Esophagus muscularis mucosa (tissue), 4 donors: ENCODE data around the gene RRM1.

Source experiments
- CTCF ChIP-seq, 3 experiments: fragments of 200-600 bp in 2 of 3; fragments of 450-650 bp in 1 of 3; sonication (generic) in 2 of 3; IDR thresholded peaks; one replicate each; pipeline ENCODE4 v1.5.1; 2017 to 2019; ENCODE audit warnings: antibody characterized with exemption in 3 of 3, mild to moderate bottlenecking in 2 of 3, moderate library complexity in 1 of 3
- EP300 ChIP-seq: sonication (generic); formaldehyde crosslinking; IDR thresholded peaks from one replicate; pipeline ENCODE4 v1.6.1; 2017; ENCODE audit warnings: antibody characterized with exemption
- POLR2A ChIP-seq: fragments of 450-650 bp; IDR thresholded peaks from one replicate; pipeline ENCODE4 v1.6.1; 2017; ENCODE audit warnings: antibody characterized with exemption, moderate library complexity, mild to moderate bottlenecking, low read depth
- POLR2AphosphoS5 ChIP-seq, 2 donors: sonication (generic); formaldehyde crosslinking; IDR thresholded peaks; one replicate each; pipeline ENCODE4 v1.6.1; 2017; ENCODE audit warnings: antibody characterized with exemption in 2 of 2

DNA sequence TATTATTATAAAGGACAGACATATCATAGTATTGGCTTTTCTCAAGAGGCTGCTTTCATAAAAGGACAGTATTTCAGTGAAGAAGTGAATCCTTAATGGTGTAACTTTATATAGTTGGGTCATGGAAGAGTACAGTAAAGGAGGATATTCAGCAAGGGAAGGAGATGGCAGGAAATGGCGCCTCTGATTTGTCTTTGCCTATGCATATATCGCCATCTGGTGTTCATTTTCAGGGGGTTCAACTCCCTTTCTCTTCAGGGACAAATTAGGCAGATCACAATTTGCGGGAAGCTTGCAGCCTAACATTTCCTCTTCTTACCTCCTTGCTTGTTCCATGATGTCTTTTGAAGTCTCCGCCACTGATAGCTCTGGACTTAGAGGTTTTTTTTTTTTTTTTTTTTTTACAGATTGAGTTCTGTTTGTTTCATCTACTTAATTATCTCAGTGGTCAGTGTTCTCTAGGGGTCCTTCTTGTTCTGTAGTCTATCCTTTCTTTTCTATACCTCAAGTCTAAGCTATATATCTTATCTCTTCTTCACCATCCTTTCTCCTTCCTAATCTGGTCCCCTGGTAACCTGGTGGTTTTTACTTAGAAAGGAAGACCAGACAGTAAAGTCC lies 21.8 kb upstream of the RRM1 start:
- peak; percentile 79 to 91 (median 87) for TF ChIP-seq CTCF (IDR thresholded peaks at IDR 0.05)
- no peak for TF ChIP-seq POLR2A
- TF ChIP-seq POLR2AphosphoS5 (IDR thresholded peaks at IDR 0.05): peak; percentile 54 to 63
- TF ChIP-seq EP300: no peak
